ENCODE results near the gene CCDC9B.

CCDC9B gene

DNA sequence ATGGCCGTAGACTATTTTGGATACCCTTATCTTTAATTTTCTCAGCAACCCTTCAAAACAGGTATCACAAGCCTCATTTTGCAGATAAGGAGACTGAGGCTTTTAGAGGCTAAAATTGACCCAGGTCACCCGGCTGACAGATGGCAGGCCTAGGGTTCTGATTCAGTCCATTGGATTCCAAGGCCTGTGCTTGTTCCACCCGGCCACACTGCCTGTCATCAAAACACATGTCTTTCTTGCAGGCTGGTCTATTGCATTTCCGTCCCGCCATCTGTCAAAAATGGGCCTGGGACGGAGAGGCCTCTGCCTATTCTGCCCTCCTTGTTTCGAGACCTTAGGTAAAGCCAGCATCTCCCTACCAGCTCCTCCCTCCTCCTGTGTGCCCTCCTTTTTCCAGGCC lies 9.1 kb downstream of the CCDC9B start:
- in situ Hi-C loops (cut with MboI; ENCODE audit: low sequenced_read_pairs) = no loop called here

DNA sequence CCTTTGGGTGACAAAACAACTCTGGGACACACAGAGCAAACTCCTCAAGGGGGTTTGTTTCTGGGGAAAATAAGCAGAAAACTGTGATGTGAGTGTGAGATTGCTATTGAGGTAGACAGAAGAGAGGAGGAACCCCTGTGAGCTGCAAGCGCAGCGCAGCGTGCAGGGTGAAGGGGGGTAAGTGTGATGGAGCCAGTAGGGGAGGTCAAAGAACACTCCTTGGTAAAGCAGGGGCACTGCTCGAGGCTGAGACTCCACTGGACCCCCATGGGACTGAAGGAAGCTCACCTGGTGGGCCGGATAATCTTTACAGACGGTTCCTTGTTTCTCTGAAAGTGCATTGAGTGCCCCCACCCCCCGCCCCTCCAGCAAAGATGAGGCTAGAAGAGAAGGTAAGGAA lies 9.7 kb downstream of the CCDC9B start:
- in situ Hi-C loops (cut with MboI; ENCODE audit: low sequenced_read_pairs) = no loop called here

GRCh38 chr15:40330368-40330836 lies 10.3 kb downstream of the CCDC9B start:
- in situ Hi-C loops (cut with MboI; ENCODE audit: low sequenced_read_pairs) = no loop called here

GRCh38 chr15:40329804-40330203 lies 10.9 kb downstream of the CCDC9B start:
- in situ Hi-C loops (cut with MboI; ENCODE audit: low sequenced_read_pairs) = no loop called here

DNA sequence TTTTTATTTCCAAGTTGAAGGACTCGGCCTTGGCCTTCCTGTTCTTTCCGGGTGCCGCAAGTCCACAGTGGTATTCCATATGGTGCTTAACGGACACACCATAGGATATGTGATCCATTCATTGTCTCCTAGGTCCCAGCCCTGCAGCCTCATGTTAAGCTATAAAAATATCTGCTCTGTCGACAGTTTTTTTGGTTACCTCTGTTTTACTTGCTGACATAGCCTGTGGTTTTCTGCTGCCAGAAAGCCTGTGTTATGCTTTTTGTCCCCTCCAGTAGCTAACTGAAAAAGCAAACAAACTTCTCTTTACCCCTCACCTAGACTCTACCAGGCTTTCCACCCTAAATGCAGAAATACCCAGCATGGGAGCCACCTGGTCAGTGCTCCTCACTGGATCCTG lies 12.0 kb downstream of the CCDC9B start:
- in situ Hi-C loops (cut with MboI; ENCODE audit: low sequenced_read_pairs) = no loop called here

DNA sequence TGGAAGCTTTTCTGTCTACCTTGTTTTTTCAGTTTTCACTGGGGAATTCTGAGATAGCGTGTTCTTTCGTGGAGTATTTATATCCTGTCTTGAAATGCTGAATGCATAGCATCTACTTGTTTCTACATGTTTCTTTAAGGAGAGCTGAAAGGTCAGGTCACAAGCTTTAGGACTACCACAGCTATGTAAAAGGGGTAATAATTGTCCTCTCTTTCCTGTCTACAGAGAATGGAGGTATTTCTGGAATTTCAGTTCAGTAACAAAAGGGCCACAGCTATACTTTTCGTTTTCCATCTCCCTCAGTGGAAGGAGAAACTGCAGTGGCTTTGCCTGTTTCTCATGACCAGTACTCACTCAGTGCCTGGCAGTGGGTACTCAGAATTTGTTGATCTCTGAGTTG lies 12.6 kb downstream of the CCDC9B start:
- in situ Hi-C loops (cut with MboI; ENCODE audit: low sequenced_read_pairs) = no loop called here

- in situ Hi-C loops (cut with MboI; ENCODE audit: low sequenced_read_pairs) = no loop called here
These were observed 13.3 kb downstream of the CCDC9B start for GRCh38 chr15:40327457-40327856.

DNA sequence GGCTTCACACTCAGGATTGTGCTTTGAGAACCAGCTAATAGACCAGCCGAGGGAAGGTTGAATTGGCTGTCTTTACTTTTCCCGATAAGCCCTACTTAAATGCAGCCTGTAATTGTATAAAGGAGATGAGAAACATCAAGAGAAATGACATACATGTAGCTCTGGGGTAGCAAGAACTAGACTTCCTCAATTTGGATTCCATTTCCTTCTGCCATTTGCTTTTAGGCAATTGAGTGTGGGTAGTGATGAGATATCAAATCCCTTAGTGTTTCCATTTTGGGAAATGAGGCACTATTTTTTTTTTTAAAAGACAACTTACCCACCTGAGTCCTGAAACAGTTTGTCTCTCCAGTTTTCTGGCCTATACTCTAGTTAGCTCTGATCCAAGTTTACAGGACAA lies 15.0 kb downstream of the CCDC9B start:
- in situ Hi-C loops (cut with MboI; ENCODE audit: low sequenced_read_pairs) = no loop called here

- in situ Hi-C loops (cut with MboI; ENCODE audit: low sequenced_read_pairs) = no loop called here
These were observed 15.6 kb downstream of the CCDC9B start for GRCh38 chr15:40325188-40325587.

- in situ Hi-C loops (cut with MboI; ENCODE audit: low sequenced_read_pairs) = no loop called here
These were observed 16.5 kb downstream of the CCDC9B start for GRCh38 chr15:40323953-40324937.

- in situ Hi-C loops (cut with MboI; ENCODE audit: low sequenced_read_pairs) = no loop called here
These were observed 17.3 kb downstream of the CCDC9B start, which contains the start of gene INAFM2 for GRCh38 chr15:40323239-40323952. INAFM2 (plus strand) TSS chr15:40323692; CDS start chr15:40324056, 364 bp downstream.

GRCh38 chr15:40322531-40323238 lies 18.1 kb downstream of the CCDC9B start:
- in situ Hi-C loops (cut with MboI; ENCODE audit: low sequenced_read_pairs) = no loop called here

DNA sequence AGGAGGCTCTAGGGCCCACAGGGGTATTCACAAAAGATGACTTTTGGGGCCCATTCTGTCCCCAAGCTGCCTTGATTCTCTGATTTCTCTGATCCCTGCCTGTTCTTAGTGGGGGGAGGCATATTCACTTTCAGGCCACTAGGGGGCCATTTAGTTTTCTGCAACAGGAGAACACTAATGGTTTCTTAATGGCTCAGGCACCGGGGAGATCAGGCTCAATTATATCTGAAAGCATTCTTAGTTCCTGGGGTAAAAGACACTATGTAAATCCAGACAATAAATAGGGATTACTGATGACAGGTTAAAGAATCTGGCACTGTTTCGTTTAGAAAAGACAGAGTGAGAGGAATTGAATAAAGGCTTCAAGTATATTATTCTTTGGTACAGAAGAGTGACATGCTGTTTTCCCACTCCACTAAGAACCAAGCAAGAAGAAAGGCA lies 19.8 kb downstream of the CCDC9B start:
- in situ Hi-C loops (cut with MboI; ENCODE audit: low sequenced_read_pairs) = no loop called here

- in situ Hi-C loops (cut with MboI; ENCODE audit: low sequenced_read_pairs) = no loop called here
These were observed 20.3 kb downstream of the CCDC9B start for GRCh38 chr15:40320409-40320808.

DNA sequence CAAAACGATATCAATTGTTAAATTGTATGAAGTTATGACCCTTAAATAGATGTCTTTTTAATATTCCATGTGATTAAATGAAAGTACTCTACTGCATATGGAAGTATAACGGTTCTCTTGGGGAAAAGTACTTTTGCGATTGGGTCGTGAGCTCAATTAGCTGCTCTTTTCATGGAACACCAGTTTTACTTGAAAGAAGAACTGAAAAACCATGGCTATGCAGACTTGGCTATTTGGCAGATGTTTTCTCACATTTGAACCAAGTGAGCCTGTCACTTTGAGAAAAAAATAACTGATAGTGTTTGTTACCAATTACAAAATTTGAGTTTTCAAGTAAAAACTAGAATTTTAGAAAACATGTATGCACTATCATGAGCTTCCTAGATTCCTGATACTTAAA lies 23.2 kb downstream of the CCDC9B start:
- in situ Hi-C loops (cut with MboI; ENCODE audit: low sequenced_read_pairs) = no loop called here

DNA sequence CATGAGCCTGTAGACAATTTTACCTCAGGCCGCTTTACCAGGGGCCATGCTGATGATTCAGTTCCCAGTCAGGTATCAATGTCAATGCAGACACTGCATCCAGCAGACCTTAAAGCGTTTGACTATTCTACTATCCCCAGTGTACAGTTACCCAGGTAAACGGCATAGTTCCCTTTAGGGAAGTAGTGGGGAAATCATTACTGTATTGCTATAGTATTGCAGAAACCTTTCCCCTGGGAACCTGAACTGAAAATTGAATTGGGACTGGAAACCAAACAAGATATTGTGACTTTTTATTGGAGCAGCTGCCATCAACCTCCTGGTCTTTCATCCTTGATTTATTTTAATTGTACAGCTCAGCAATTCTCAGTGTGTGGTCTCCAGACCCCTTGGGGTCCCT lies 23.8 kb downstream of the CCDC9B start:
- in situ Hi-C loops (cut with MboI; ENCODE audit: low sequenced_read_pairs) = no loop called here

- in situ Hi-C loops (cut with MboI; ENCODE audit: low sequenced_read_pairs) = no loop called here
These were observed 25.9 kb downstream of the CCDC9B start for GRCh38 chr15:40314723-40315276.

- in situ Hi-C loops (cut with MboI; ENCODE audit: low sequenced_read_pairs) = no loop called here
These were observed 27.0 kb downstream of the CCDC9B start for GRCh38 chr15:40313531-40314398.

GRCh38 chr15:40312370-40313158 lies 28.2 kb downstream of the CCDC9B start:
- in situ Hi-C loops (cut with MboI; ENCODE audit: low sequenced_read_pairs) = no loop called here
